SH-SY5Y (cell line): ENCODE measurements around the gene FOXN3.

Experiments
- GATA2 ChIP-seq: IDR thresholded peaks from 2 replicates; pipeline ENCODE4 v1.6.1; 2011; ENCODE audit warnings: mild to moderate bottlenecking, low read depth, low read length
- GATA3 ChIP-seq: IDR thresholded peaks from 2 replicates; pipeline ENCODE4 v1.6.1; 2011; ENCODE audit warnings: low read depth, mild to moderate bottlenecking, low read length, moderate library complexity

DNA sequence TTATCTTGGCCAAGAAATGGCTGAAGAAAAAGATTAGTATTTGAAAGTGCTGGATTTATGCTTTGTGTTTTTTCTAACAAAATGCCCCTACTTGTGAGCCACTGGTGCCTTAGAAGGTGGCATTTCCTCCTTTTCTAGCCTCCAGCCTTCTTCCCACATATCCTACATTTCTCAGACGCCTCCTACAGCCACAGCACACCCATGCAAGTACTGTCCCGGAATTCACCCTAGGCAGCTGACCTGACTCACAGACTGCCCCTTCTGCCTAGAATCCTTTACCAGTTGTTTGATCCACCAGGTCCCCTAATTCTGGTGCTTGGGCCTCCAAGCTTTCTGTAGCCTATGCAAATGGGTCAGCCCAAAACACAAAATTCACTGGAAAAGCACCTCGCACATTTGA is 166.0 kb downstream of the FOXN3 start:
- no peak for TF ChIP-seq GATA2
- no peak for TF ChIP-seq GATA3
